PC-3 (cell line): ENCODE results near the gene STT3A. TPM values are rescaled to one million over a fixed set of nuclear protein-coding genes. Genes with fewer than 3 reads are reported as not detected.
A peak's percentile ranks its signal among the peaks of the same experiment; 100 is the strongest.

Source experiments
- ATAC-seq: fragments of 200-7000 bp; cut with Tn5 transposase; 2 replicates; pipeline ENCODE4 v1.9.1; 2020; ENCODE audit warnings: mild to moderate bottlenecking, moderate library complexity
- BruUV-seq: library from RNA; stranded (reverse); fragments of 400-500 nt; replicated peaks from 2 replicates; lab custom pipeline; 2021; lab: Mats Ljungman, UMichigan
- CTCF ChIA-PET: fragments of 300-600 bp; sonication (Branson Sonifier 250); formaldehyde crosslinking; loops from one replicate; lab custom pipeline; 2022; ENCODE audit warnings: antibody characterized with exemption; lab: Charles Lee
- POLR2A ChIA-PET: fragments of 300-600 bp; sonication (Branson Sonifier 250); formaldehyde crosslinking; loops from one replicate; lab custom pipeline; 2022; ENCODE audit warnings: antibody characterized with exemption; ENCODE audit not compliant: unreplicated experiment; lab: Charles Lee
- DNase-seq: peaks from one replicate; pipeline ENCODE4 v3.0.0-alpha.2; 2015
- H2AFZ ChIP-seq: fragments of 300-600 bp; sonication (generic); 2 replicates; pipeline ENCODE4 v1.6.0; 2016; ENCODE audit warnings: antibody characterized with exemption, low read length
- H3F3A ChIP-seq: fragments of 300-600 bp; sonication (generic); one replicate; pipeline ENCODE4 v1.6.0; 2017; ENCODE audit warnings: antibody characterized with exemption, low read length, control low read depth, mild to moderate bottlenecking; ENCODE audit not compliant: unreplicated experiment
- H3K27ac ChIP-seq: fragments of 300-600 bp; sonication (generic); 2 replicates; pipeline ENCODE4 v1.5.1; 2016; ENCODE audit warnings: mild to moderate bottlenecking, low read length
- H3K27me3 ChIP-seq: fragments of 300-600 bp; sonication (generic); 2 replicates; pipeline ENCODE4 v1.6.1; 2016; ENCODE audit warnings: low read length, mixed read lengths
- H3K36me3 ChIP-seq: fragments of 300-600 bp; sonication (generic); 2 replicates; pipeline ENCODE4 v1.6.1; 2016; ENCODE audit warnings: low read depth, mixed run types, low read length, mixed read lengths
- H3K4me1 ChIP-seq: fragments of 300-600 bp; sonication (generic); 2 replicates; pipeline ENCODE4 v1.5.1; 2016; ENCODE audit warnings: low read length; ENCODE audit not compliant: insufficient read depth
- H3K4me2 ChIP-seq: fragments of 300-600 bp; sonication (generic); 2 replicates; pipeline ENCODE4 v1.6.0; 2016; ENCODE audit warnings: low read length
- H3K4me3 ChIP-seq: fragments of 300-600 bp; sonication (generic); 2 replicates; pipeline ENCODE4 v1.5.1; 2016; ENCODE audit warnings: mild to moderate bottlenecking, low read length, mixed read lengths
- H3K79me2 ChIP-seq: fragments of 300-600 bp; sonication (generic); 2 replicates; pipeline ENCODE4 v1.6.1; 2017; ENCODE audit warnings: low read length, mixed read lengths
- H3K9ac ChIP-seq: fragments of 300-600 bp; sonication (generic); 2 replicates; pipeline ENCODE4 v1.6.0; 2016; ENCODE audit warnings: mild to moderate bottlenecking, low read length
- H3K9me2 ChIP-seq: fragments of 300-600 bp; sonication (generic); replicated peaks from 2 replicates; pipeline ENCODE4 v1.6.1; 2016; ENCODE audit warnings: mixed run types, low read length, mixed read lengths
- H3K9me3 ChIP-seq: fragments of 300-600 bp; sonication (generic); 2 replicates; pipeline ENCODE4 v1.6.1; 2016; ENCODE audit warnings: low read length, mixed read lengths
- H4K20me1 ChIP-seq: fragments of 300-600 bp; sonication (generic); 2 replicates; pipeline ENCODE4 v1.6.1; 2016; ENCODE audit warnings: low read length, mixed read lengths
- EZH2 ChIP-seq: fragments of 300-600 bp; sonication (generic); IDR thresholded peaks from one replicate; pipeline ENCODE4 v1.6.1; 2017; ENCODE audit warnings: antibody characterized with exemption, mild to moderate bottlenecking, low read length; ENCODE audit not compliant: unreplicated experiment
- EZH2phosphoT487 ChIP-seq: fragments of 300-600 bp; sonication (generic); IDR thresholded peaks from 2 replicates; pipeline ENCODE4 v1.6.1; 2018; ENCODE audit warnings: mild to moderate bottlenecking, antibody characterized with exemption, low read length, borderline replicate concordance
- intact Hi-C: fragments of 100-400 bp; cut with micrococcal nuclease; formaldehyde crosslinking; loops from 2 replicates; pipeline ENCODE4 v1.9.0; 2023
- total RNA-seq: library from RNA; depleted of rRNA; stranded (reverse); fragments of >200 nt; gene quantifications from 2 replicates; pipeline ENCODE4 v1.2.3, GENCODE V29; 2014
- TF ChIP-seq, protein P1 (sequence below): fragments of 300-600 bp; sonication (generic); conservative IDR thresholded peaks from 2 replicates; pipeline ENCODE4 v1.5.1; 2017; ENCODE audit warnings: antibody characterized with exemption, low read depth, mild to moderate bottlenecking, low read length

STT3A gene
- total RNA-seq, 1 experiment from 2014 or later = 182 TPM

DNA sequence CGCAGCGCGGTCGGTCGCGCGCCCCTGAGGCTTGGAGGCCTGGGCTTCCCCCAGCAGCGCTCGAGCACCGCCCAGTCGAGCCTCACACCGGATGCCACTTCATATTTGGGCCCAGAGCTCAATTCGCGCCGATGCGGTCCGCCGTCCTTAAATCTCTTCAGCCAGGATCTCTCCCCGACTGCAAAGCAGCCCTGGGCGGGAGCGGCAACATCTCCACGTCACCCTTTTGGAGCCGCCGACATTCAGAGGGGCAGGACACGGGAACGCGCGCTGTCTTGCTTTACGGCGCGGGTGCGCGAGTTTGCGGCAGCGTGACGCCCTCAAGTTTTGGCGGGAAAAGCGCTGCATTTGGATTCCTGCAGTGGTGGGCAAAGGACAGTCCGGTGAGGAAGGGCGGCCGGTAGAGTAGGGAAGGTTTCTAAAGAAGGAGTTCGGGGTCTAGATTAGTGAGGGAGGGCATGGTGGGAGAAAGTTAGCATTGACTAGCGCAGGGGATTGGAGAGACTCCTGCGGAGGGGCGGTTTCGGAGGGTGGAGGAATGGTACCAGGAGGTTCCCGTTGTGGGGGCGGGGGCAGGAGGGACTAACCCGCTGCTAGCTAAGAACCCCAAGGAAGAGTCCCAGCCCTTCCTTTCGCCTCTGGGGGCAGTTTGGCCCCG lies 33.1 kb downstream of the STT3A start:
- Histone ChIP-seq H4K20me1 (no peaks in the 10 kb centered on the region), H3K4me3 (peak overlapping the region; percentile 80), H3F3A (peaks cover 3% of the 10 kb centered on the region), H3K36me3 (peaks cover 27% of the 10 kb centered on the region; the same call in 1 of the 2 replicates), H3K4me1 (peaks cover 34% of the 10 kb centered on the region), H3K27me3 (no peaks in the 10 kb centered on the region), H3K4me2 (peak overlapping the region; percentile 92), H3K9me2 (no peaks in the 10 kb centered on the region), H3K79me2 (peaks cover 26% of the 10 kb centered on the region), H3K9me3 (no peaks in the 10 kb centered on the region), H2AFZ (peak overlapping the region; percentile 81), H3K9ac (peak overlapping the region; percentile 89), H3K27ac (peak overlapping the region; percentile 89)
- BruUV-seq = no TSS peak
- DNase-seq (peak; percentile 96), ATAC-seq (peak; percentile 65)
- CTCF ChIA-PET = interaction anchor here (0.5 kb wide), 1 partner anchor 638 kb away, joined by 4 read pairs; no protein-coding TSS in a partner anchor
- POLR2A ChIA-PET = no interaction called here
- no peak for TF ChIP-seq EZH2phosphoT487
- intact Hi-C loops = loop anchor here (1.0 to 5.0 kb wide), 3 partner anchors 33 to 262 kb away; partner anchors contain the start of genes HYLS1 and STT3A

DNA sequence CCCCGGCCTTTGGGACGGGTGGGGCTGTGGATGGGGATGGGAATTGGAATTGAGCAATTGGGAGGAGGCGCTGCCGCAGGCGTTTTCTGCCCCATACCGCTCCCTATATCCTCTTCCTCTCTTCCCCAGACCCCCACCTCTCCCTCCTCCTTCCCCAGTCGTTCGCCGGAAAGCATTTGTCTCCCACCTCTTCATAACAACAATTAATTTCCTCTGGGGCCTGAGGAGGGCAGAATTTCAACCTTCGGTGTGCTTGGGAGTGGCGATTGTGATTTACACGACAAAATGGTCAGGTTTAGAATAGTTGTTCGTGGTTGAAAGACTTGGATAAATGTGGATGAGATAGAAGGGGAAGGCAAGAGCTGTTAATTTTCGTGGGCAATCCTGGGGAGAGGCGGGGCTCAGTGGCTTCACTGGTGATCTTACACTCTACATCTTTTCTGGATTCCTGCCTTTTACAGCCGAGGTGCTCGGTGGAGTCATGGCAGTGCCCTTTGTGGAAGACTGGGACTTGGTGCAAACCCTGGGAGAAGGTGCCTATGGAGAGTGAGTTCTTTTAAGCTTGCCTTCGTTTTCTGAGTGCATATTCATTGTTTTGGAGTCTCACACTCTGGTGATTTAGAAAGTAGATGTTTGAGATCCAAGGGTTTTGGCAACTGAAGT lies 33.8 kb downstream of the STT3A start:
- TF ChIP-seq EZH2phosphoT487 = no peak
- no peak for TF ChIP-seq EZH2
- TF ChIP-seq, protein P1, sequence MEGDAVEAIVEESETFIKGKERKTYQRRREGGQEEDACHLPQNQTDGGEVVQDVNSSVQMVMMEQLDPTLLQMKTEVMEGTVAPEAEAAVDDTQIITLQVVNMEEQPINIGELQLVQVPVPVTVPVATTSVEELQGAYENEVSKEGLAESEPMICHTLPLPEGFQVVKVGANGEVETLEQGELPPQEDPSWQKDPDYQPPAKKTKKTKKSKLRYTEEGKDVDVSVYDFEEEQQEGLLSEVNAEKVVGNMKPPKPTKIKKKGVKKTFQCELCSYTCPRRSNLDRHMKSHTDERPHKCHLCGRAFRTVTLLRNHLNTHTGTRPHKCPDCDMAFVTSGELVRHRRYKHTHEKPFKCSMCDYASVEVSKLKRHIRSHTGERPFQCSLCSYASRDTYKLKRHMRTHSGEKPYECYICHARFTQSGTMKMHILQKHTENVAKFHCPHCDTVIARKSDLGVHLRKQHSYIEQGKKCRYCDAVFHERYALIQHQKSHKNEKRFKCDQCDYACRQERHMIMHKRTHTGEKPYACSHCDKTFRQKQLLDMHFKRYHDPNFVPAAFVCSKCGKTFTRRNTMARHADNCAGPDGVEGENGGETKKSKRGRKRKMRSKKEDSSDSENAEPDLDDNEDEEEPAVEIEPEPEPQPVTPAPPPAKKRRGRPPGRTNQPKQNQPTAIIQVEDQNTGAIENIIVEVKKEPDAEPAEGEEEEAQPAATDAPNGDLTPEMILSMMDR = peak; percentile 70
- peak overlapping the region; percentile 89 for H3K27ac ChIP-seq
- H3K36me3 ChIP-seq = peaks cover 26% of the 10 kb centered on the region; the same call in 1 of the 2 replicates
- H3K79me2 ChIP-seq = peaks cover 26% of the 10 kb centered on the region
- peak overlapping the region; percentile 92 for H3K4me2 ChIP-seq
- POLR2A ChIA-PET = interaction anchor here (0.7 kb wide), 1 partner anchor 10 kb away, joined by 4 read pairs; no protein-coding TSS in a partner anchor
- H3F3A ChIP-seq = peaks cover 3% of the 10 kb centered on the region
- peak overlapping the region; percentile 89 for H3K9ac ChIP-seq
- CTCF ChIA-PET = interaction anchor here (0.7 kb wide), 1 partner anchor 83 kb away, joined by 3 read pairs; no protein-coding TSS in a partner anchor
- H3K9me3 ChIP-seq = no peaks in the 10 kb centered on the region
- H3K4me3 ChIP-seq = peak overlapping the region; percentile 80
- peak overlapping the region; percentile 81 for H2AFZ ChIP-seq
- BruUV-seq = TSS peak; percentile 23
- no peaks in the 10 kb centered on the region for H3K9me2 ChIP-seq
- no peaks in the 10 kb centered on the region for H3K27me3 ChIP-seq
- H4K20me1 ChIP-seq = no peaks in the 10 kb centered on the region
- intact Hi-C loops = loop anchor here (1.0 to 5.0 kb wide), 2 partner anchors 248 to 261 kb away; partner anchors contain the start of gene HYLS1
- ATAC-seq (peak; percentile 17), DNase-seq (peak; percentile 96)
- peaks cover 31% of the 10 kb centered on the region for H3K4me1 ChIP-seq

DNA sequence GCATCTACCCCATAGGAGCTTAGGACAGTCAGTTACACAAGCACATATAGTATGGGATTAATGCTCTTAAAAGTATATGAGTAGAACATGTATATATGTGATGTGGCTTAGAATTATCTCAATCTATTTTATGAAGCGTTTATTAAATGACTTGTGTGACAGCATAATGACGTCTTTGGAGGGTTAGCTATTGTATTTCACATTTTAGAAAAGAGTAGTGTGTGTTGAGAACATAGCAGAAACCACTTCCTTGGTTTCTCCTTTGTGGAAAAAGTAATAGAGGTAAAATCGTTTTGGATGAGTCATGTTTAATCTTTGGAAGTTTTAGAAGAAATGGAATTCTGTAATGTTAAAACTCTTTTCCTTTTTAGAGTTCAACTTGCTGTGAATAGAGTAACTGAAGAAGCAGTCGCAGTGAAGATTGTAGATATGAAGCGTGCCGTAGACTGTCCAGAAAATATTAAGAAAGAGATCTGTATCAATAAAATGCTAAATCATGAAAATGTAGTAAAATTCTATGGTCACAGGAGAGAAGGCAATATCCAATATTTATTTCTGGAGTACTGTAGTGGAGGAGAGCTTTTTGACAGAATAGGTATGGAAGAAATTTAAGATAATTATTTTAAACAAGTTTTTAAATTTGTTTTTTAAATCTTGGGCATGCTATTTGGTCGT lies 34.7 kb downstream of the STT3A start:
- no peak for TF ChIP-seq EZH2
- TF ChIP-seq EZH2phosphoT487 = no peak
- TF ChIP-seq, protein P1 = no peak
- Histone ChIP-seq H3K27me3 (no peaks in the 10 kb centered on the region), H4K20me1 (no peaks in the 10 kb centered on the region), H3K4me3 (peak overlapping the region; percentile 80), H3K79me2 (peaks cover 26% of the 10 kb centered on the region), H3K4me1 (peaks cover 22% of the 10 kb centered on the region), H3K36me3 (peaks cover 21% of the 10 kb centered on the region; the same call in 1 of the 2 replicates), H3K9ac (peak overlapping the region; percentile 89), H3K27ac (peak overlapping the region; percentile 89), H3K9me3 (no peaks in the 10 kb centered on the region), H3K4me2 (peak overlapping the region; percentile 92), H3F3A (no peaks in the 10 kb centered on the region), H3K9me2 (no peaks in the 10 kb centered on the region), H2AFZ (peak overlapping the region; percentile 81; the same call in 1 of the 2 replicates)
- intact Hi-C loops = loop anchor here (5.0 kb wide), 1 partner anchor 260 kb away; the partner anchor contains the start of gene HYLS1
- ChIA-PET POLR2A (interaction anchor here (0.7 kb wide), 2 partner anchors 179 to 598 kb away, joined by 3 to 4 read pairs; no protein-coding TSS in a partner anchor), CTCF (interaction anchor here (0.7 kb wide), 1 partner anchor 82 kb away, joined by 3 read pairs; no protein-coding TSS in a partner anchor)
- peak; percentile 27 for DNase-seq
- BruUV-seq = no TSS peak
- ATAC-seq = no peak
